Left ventricle myocardium inferior (tissue), 1 donor: Measurements from ENCODE around the gene BBS1. TPM values are rescaled to one million over a fixed set of nuclear protein-coding genes. Genes with fewer than 3 reads are reported as not detected.

Source experiments
- DNase-seq: peaks from one replicate; pipeline ENCODE4 v3.0.0-alpha.2; 2020
- H3K27ac ChIP-seq: fragments of 200-600 bp; replicated peaks from 2 replicates; pipeline ENCODE4 v1.8.0; 2021
- H3K27me3 ChIP-seq: fragments of 200-600 bp; 2 replicates; pipeline ENCODE4 v1.8.0; 2021; ENCODE audit warnings: low read depth
- H3K36me3 ChIP-seq: fragments of 200-600 bp; 2 replicates; pipeline ENCODE4 v1.8.0; 2021
- H3K4me1 ChIP-seq: fragments of 200-600 bp; 2 replicates; pipeline ENCODE4 v1.8.0; 2021
- H3K4me3 ChIP-seq: fragments of 200-600 bp; 2 replicates; pipeline ENCODE4 v1.8.0; 2021; ENCODE audit warnings: mild to moderate bottlenecking, moderate library complexity
- H3K9me3 ChIP-seq: fragments of 200-600 bp; replicated peaks from 2 replicates; pipeline ENCODE4 v1.8.0; 2021
- CTCF ChIP-seq: fragments of 200-600 bp; IDR thresholded peaks from 2 replicates; pipeline ENCODE4 v1.8.0; 2021; ENCODE audit warnings: antibody characterized with exemption, mild to moderate bottlenecking, borderline replicate concordance
- intact Hi-C: fragments of 100-400 bp; cut with micrococcal nuclease; formaldehyde crosslinking; loops from one replicate; pipeline ENCODE4 v1.11.0; 2022
- total RNA-seq: library from RNA; stranded (reverse); fragmentation: NEBNext Ultra II Directional; extraction: Animal tissue kit (Norgen Biotek cat#: 25700); gene quantifications from one replicate; pipeline ENCODE4 v1.2.1, GENCODE V29; 2021
- donor health status: DM: no; HTN: yes; CAD: no; lungs with severe emphysema.

The BBS1 gene
- total RNA-seq, 1 donor from 2014 or later: 16.9 TPM

- no peaks in the 10 kb centered on the region for H3K36me3 ChIP-seq
- peaks cover 28% of the 10 kb centered on the region for H3K4me1 ChIP-seq
- no peak for TF ChIP-seq CTCF
- H3K9me3 ChIP-seq: peaks cover 13% of the 10 kb centered on the region
- intact Hi-C loops: no loop called here
- H3K27ac ChIP-seq: peak overlapping the region; percentile 76
- no peak for DNase-seq
- peak overlapping the region; percentile 83 for H3K4me3 ChIP-seq
- no peaks in the 10 kb centered on the region for H3K27me3 ChIP-seq
These were observed 44.8 kb upstream of the BBS1 start for GRCh38 chr11:66465373-66466224.

DNA sequence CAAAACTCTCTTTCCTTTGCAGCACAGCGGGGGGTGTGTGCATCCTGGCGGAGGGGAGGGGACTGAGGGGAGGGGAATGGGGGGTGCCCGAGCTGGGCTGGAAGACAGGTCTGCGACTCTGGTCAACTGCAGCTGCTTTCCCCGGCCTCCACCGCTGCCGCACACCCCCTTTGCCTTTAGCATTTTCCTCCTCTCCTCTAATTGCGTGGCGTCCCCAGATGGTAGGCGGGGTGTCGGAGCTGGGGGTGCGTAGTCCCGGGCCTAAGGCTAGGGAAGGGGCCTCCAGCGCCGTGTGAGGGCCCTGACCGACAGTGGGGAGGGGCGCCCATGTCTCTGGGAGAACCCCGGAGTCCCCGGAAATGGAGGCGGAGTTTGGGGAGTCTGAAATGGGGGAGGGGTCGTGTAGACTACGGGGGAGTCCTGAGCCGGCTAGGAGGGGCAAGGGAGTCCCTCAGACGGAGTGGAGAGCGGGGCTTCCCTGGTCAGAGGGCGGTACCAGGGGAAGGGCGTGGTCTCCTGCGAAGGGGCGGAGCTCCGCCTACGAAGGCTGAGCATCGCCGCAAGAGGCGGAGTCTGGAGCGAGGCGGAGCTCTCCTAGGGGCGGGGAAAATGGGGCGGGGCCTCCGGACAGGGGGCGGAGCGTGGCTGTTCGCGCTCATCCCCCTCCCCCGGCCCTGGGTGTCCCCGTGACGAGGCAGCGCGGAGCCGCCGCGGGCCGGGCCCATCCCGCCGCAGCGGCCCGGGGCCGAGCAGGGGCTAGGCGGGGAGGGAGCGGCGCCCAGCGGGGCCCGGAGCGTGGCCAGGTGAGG, 44.0 kb upstream of the BBS1 start, which contains the start of gene PELI3:
Gene PELI3 (plus strand): TSS at position 681 of the 809 bp plus-strand sequence. CDS start 1,224 bp downstream, outside the sequence.
- Histone ChIP-seq H3K4me3 (peak within 1 kb of the TSS; percentile 83), H3K27me3 (no peaks in the 10 kb centered on the region), H3K36me3 (peaks cover 5% of the 10 kb centered on the region), H3K4me1 (peaks cover 28% of the 10 kb centered on the region), H3K9me3 (peaks cover 9% of the 10 kb centered on the region), H3K27ac (peak within 1 kb of the TSS; percentile 76)
- peak; percentile 92 for DNase-seq
- intact Hi-C loops: no loop called here
- no peak for TF ChIP-seq CTCF

- DNase-seq: no peak
- intact Hi-C loops: no loop called here
- peak; percentile 52 for TF ChIP-seq CTCF
These were observed 43.3 kb upstream of the BBS1 start for GRCh38 chr11:66467034-66467659.

DNA sequence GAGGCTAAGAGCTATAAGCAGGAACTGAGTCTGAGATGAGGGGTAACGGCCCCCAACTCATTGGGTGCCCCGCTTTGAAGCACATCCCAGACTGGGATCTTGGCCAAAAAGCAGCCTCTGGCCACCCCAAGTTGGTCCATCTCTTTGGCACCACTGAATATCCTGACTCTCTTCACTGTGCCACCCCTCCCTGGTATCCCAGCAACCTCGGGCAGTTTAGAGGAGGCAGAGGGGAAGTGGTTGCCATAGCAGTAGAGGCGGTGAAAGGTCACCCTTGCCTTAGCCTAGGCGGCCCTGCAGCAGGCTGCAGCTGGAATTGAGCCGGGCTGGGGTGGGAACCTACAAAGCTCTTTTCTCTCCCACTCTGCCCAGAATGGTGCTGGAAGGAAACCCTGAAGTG, 42.7 kb upstream of the BBS1 start:
- H3K36me3 ChIP-seq: peaks cover 12% of the 10 kb centered on the region
- no peak for TF ChIP-seq CTCF
- H3K4me1 ChIP-seq: peaks cover 28% of the 10 kb centered on the region
- intact Hi-C loops: no loop called here
- peak overlapping the region; percentile 83 for H3K4me3 ChIP-seq
- H3K27me3 ChIP-seq: no peaks in the 10 kb centered on the region
- peaks cover 5% of the 10 kb centered on the region for H3K9me3 ChIP-seq
- no peak for DNase-seq
- H3K27ac ChIP-seq: peak overlapping the region; percentile 76

More at GRCh38 chr11:66467034-66467659, 43.3 kb upstream of the BBS1 start:
- peaks cover 7% of the 10 kb centered on the region for H3K36me3 ChIP-seq
- H3K4me3 ChIP-seq: peak overlapping the region; percentile 83
- peak overlapping the region; percentile 76 for H3K27ac ChIP-seq
- peaks cover 28% of the 10 kb centered on the region for H3K4me1 ChIP-seq
- peaks cover 9% of the 10 kb centered on the region for H3K9me3 ChIP-seq
- no peaks in the 10 kb centered on the region for H3K27me3 ChIP-seq

DNA sequence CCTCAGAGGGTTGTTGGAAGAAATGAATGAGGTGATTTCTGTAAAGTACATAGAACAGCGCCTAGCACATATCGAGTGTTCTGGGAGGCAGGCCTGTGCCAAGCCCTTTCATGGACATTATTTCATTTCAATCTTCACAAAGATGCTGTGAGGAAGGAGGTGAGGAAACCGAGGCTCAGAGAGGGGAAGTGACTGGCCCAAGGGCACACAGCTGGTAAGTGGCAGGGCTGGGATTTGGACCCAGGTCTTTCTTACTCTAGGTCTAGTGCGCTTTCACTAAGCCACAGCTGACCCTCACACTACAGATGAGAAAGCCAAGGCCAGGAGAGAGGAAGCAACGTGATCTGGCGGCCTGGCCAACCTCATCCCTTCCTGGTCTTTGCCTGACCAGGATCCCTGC, 41.7 kb upstream of the BBS1 start:
- DNase-seq: no peak
- Histone ChIP-seq H3K4me1 (peaks cover 28% of the 10 kb centered on the region), H3K27me3 (no peaks in the 10 kb centered on the region), H3K36me3 (peaks cover 22% of the 10 kb centered on the region), H3K4me3 (no peak overlapping the region), H3K27ac (no peak overlapping the region), H3K9me3 (no peaks in the 10 kb centered on the region)
- intact Hi-C loops: no loop called here
- no peak for TF ChIP-seq CTCF
